ENCODE results near the gene NTMT1.
"Not testable (repeated sequence)": the region's sequence is repeated elsewhere in the genome, so short reads cannot be mapped to it uniquely, and the experiment has no call there.

Gene NTMT1

DNA sequence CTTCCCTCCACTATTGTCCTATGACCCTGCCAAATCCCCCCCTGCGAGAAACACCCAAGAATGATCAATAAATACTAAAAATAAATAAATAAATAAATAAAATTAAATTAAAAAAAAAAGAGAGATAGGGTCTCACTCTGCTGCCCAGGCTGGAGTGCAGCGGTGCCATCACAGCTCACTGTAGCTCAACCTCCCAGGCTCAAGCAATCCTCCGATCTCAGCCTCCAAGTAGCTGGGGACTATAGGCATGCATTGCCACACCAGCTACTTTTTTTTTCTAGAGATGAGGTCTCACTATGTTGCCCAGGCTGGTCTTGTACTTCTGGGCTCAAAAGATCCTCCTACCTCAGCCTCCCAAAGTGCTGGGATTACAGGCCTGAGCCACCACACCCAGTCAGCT is 36.3 kb downstream of the NTMT1 start:
- not testable (repeated sequence) for H3K4me1 Mint-ChIP-seq; H3K36me3 Mint-ChIP-seq (ENCODE audit: low read depth); H3K4me3 Mint-ChIP-seq; ATAC-seq; H3K9me3 Mint-ChIP-seq; DNase-seq; H3K27ac Mint-ChIP-seq
- peaks cover 19% of the 10 kb centered on the region for H3K27me3 Mint-ChIP-seq

DNA sequence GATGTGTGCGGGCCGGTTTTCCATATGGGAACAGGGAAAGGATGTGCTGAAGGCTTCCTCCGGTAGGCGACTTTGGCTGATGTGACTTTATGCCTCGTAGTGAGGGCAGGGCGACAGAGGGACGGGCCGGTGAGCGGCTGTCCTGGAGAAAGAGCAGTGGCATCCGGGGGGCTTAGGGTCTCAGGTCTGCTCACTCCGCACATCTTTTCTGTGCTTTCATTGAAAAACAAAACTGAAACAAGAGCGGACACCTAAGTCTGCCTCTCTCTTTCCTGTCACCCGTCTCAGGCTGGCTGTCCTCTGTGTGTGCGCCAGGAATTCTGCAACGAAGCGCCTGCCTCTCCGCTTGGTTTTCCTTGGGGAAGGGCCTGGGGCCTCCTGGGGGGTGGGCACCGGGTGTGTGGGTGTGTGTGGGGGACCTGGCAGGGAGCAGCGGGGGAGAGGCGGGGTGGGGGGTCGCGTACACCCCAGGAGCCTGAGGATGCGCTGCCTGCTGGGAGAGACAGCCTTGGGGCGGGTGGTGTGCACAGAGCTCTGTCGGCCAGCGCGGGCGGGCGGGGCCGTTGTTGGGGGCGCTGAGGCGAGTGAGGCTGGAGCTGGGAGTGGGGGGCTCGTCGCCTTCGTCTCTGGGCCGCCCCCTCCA is 38.9 kb downstream of the NTMT1 start:
- DNase-seq (no peak), ATAC-seq (no peak)
- Mint-ChIP-seq H3K9me3 (no peaks in the 10 kb centered on the region), H3K4me1 (no peaks in the 10 kb centered on the region), H3K27ac (no peak overlapping the region), H3K4me3 (peak overlapping the region; percentile 11), H3K27me3 (peaks cover 27% of the 10 kb centered on the region), H3K36me3 (ENCODE audit: low read depth) (no peaks in the 10 kb centered on the region)

DNA sequence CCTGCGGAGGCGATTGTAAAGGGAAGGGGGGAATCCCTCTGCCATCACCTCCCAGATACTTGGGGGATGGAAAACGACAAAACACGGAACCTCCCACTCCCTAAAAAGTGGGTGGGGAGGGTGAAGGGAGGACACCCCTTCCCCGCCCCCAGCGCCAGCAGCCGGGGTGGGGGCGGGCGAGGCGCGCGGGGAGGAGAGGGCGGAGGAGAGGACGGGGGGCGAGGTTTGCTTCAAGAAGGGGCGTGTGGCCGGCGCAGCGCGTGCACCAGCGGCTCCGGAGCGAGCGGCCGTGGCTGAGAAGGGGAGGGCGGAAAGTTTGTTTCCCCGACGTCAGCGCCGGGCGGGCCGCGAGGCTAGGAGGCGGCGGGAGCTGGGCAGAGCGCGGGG is 39.4 kb downstream of the NTMT1 start, which contains the start of gene PRRX2:
Gene PRRX2, plus strand, starts transcription at position 259 of the 387 bp plus-strand sequence. CDS start 221 bp downstream, outside the sequence.
- Mint-ChIP-seq H3K27me3 (peaks cover 30% of the 10 kb centered on the region), H3K27ac (no peak within 1 kb of the TSS), H3K36me3 (ENCODE audit: low read depth) (no peaks in the 10 kb centered on the region), H3K9me3 (no peaks in the 10 kb centered on the region), H3K4me3 (peak within 1 kb of the TSS; percentile 11), H3K4me1 (no peaks in the 10 kb centered on the region)
- peak; percentile 69 for ATAC-seq
- peak; percentile 58 for DNase-seq

GRCh38 chr9:129665814-129666520 is 40.0 kb downstream of the NTMT1 start:
- no peak for ATAC-seq
- peaks cover 2% of the 10 kb centered on the region for H3K4me1 Mint-ChIP-seq
- H3K9me3 Mint-ChIP-seq: no peaks in the 10 kb centered on the region
- no peak for DNase-seq
- H3K4me3 Mint-ChIP-seq: no peak overlapping the region
- H3K27me3 Mint-ChIP-seq: peaks cover 27% of the 10 kb centered on the region
- no peaks in the 10 kb centered on the region for H3K36me3 Mint-ChIP-seq (ENCODE audit: low read depth)
- H3K27ac Mint-ChIP-seq: no peak overlapping the region

- Mint-ChIP-seq H3K27ac (no peak overlapping the region), H3K4me1 (peaks cover 5% of the 10 kb centered on the region), H3K27me3 (peaks cover 27% of the 10 kb centered on the region), H3K36me3 (ENCODE audit: low read depth) (no peaks in the 10 kb centered on the region), H3K4me3 (no peak overlapping the region), H3K9me3 (no peaks in the 10 kb centered on the region)
- no peak for ATAC-seq
- no peak for DNase-seq
Measured at GRCh38 chr9:129666575-129666974, 40.6 kb downstream of the NTMT1 start.

DNA sequence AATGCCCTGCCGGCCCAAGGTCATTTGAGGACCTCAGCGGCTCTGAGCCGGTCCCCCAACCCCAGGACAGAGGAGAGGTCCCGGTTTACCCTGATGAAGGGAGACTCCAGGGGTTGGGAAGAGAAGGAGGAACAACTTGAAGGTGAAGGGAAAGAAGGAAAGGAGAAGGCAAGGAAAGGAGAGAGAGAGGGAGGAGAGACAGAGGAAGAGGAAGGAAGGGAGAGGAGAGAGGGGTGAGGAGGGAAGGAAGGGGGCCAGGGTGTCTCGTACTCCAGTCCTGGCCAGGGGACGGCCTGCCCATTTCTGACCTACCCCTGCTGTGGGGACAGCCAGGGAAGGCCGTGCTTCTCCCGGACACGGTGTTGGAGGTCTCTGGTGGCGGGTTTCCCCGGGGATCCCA is 41.4 kb downstream of the NTMT1 start:
- no peak overlapping the region for H3K4me3 Mint-ChIP-seq
- H3K4me1 Mint-ChIP-seq: peaks cover 7% of the 10 kb centered on the region
- peaks cover 27% of the 10 kb centered on the region for H3K27me3 Mint-ChIP-seq
- no peaks in the 10 kb centered on the region for H3K36me3 Mint-ChIP-seq (ENCODE audit: low read depth)
- H3K9me3 Mint-ChIP-seq: no peaks in the 10 kb centered on the region
- no peak overlapping the region for H3K27ac Mint-ChIP-seq
- ATAC-seq (no peak), DNase-seq (no peak)

- Mint-ChIP-seq H3K27ac (no peak overlapping the region), H3K4me3 (no peak overlapping the region), H3K36me3 (ENCODE audit: low read depth) (no peaks in the 10 kb centered on the region), H3K27me3 (peaks cover 24% of the 10 kb centered on the region), H3K4me1 (peaks cover 7% of the 10 kb centered on the region), H3K9me3 (no peaks in the 10 kb centered on the region)
- DNase-seq (no peak), ATAC-seq (no peak)
Measured at GRCh38 chr9:129667850-129668249, 41.9 kb downstream of the NTMT1 start.

DNA sequence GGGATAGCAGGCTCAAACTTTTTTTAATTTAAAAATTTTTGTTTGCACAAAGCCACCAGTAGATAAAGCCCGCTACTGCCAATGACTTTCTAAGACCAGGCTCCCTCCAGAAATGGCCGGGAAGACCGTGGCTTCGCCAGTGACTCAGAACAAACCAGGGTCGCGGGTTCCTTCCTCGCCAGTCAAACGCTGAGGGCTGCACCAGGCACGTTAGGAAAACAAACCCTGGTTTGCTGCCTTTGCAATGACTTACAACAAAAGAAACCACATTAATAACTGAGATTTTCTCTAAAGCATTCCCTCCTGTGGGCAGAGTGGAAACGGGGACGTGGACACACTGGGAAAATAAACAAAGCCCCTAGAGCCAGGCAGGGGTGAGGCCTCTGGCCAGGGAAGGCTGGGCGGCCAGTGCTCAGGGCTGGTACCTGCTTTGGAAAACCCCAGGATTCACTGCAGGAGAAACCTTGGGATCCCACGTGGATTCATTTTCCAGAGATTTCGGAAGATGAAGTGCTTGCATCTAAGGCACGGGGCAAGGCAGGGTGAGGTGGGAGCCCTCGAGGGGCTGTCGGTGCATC is 43.3 kb downstream of the NTMT1 start:
- H3K4me3 Mint-ChIP-seq: no peak overlapping the region
- H3K27me3 Mint-ChIP-seq: peaks cover 25% of the 10 kb centered on the region
- H3K9me3 Mint-ChIP-seq: no peaks in the 10 kb centered on the region
- no peaks in the 10 kb centered on the region for H3K36me3 Mint-ChIP-seq (ENCODE audit: low read depth)
- H3K27ac Mint-ChIP-seq: no peak overlapping the region
- H3K4me1 Mint-ChIP-seq: peaks cover 7% of the 10 kb centered on the region
- no peak for ATAC-seq
- peak; percentile 16 for DNase-seq

GRCh38 chr9:129669946-129670345 is 44.0 kb downstream of the NTMT1 start:
- H3K36me3 Mint-ChIP-seq (ENCODE audit: low read depth): no peaks in the 10 kb centered on the region
- H3K4me3 Mint-ChIP-seq: no peak overlapping the region
- DNase-seq: no peak
- peaks cover 20% of the 10 kb centered on the region for H3K27me3 Mint-ChIP-seq
- peaks cover 7% of the 10 kb centered on the region for H3K4me1 Mint-ChIP-seq
- no peak for ATAC-seq
- H3K27ac Mint-ChIP-seq: no peak overlapping the region
- H3K9me3 Mint-ChIP-seq: no peaks in the 10 kb centered on the region

GRCh38 chr9:129671065-129671464 is 45.1 kb downstream of the NTMT1 start:
- Mint-ChIP-seq H3K9me3 (no peaks in the 10 kb centered on the region), H3K27ac (no peak overlapping the region), H3K4me3 (no peak overlapping the region), H3K4me1 (peaks cover 7% of the 10 kb centered on the region), H3K36me3 (ENCODE audit: low read depth) (no peaks in the 10 kb centered on the region), H3K27me3 (peaks cover 16% of the 10 kb centered on the region)
- ATAC-seq (no peak), DNase-seq (no peak)

DNA sequence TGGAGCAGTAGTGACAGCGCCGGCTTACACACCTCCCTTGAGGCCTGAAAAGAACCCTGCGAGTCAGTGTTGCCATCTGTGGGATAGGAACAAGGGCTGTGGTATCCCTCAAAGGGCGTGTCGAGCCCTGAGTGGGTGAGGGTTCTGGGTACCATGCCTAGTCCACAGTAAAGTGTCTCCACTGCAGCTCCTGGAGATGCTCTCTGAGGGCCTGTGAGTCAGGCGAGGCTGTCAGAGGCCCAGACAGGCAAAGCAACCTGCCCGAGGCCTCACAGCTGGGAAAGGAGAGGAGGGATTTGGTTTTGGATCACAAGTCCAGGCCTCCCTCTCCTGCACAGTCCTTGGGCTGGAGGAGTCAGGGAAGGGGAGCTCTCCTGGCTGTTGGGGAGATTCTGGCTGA is 45.6 kb downstream of the NTMT1 start:
- Mint-ChIP-seq H3K4me1 (peaks cover 7% of the 10 kb centered on the region), H3K27ac (no peak overlapping the region), H3K36me3 (ENCODE audit: low read depth) (no peaks in the 10 kb centered on the region), H3K4me3 (no peak overlapping the region), H3K27me3 (peaks cover 17% of the 10 kb centered on the region), H3K9me3 (no peaks in the 10 kb centered on the region)
- DNase-seq (peak; percentile 38), ATAC-seq (peak; percentile 92)

GRCh38 chr9:129672702-129673101 is 46.7 kb downstream of the NTMT1 start:
- H3K27ac Mint-ChIP-seq: no peak overlapping the region
- DNase-seq (no peak), ATAC-seq (no peak)
- peaks cover 19% of the 10 kb centered on the region for H3K27me3 Mint-ChIP-seq
- H3K36me3 Mint-ChIP-seq (ENCODE audit: low read depth): no peaks in the 10 kb centered on the region
- H3K9me3 Mint-ChIP-seq: no peaks in the 10 kb centered on the region
- no peak overlapping the region for H3K4me3 Mint-ChIP-seq
- H3K4me1 Mint-ChIP-seq: peaks cover 7% of the 10 kb centered on the region

DNA sequence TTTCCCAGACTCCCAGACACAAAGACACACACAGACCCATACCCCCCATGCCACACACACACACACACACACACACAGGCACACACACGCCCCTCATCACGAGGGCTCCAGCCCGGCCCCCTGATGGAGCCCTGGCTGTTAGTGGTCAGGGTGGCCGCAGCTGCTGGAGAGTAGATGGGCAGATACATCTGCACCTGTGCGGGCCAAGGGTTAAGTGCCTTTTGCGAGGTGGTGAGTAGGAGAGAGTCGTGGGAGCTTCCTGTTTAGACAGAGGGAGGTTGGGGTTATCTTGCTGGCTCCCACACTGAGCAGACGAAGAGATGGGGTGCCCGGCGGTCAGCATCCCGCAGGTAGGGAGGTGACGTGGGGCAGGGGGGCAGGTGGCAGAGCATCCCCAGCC is 47.6 kb downstream of the NTMT1 start:
- Mint-ChIP-seq H3K27me3 (peaks cover 21% of the 10 kb centered on the region), H3K36me3 (ENCODE audit: low read depth) (no peaks in the 10 kb centered on the region), H3K4me1 (peaks cover 7% of the 10 kb centered on the region), H3K27ac (no peak overlapping the region), H3K9me3 (no peaks in the 10 kb centered on the region), H3K4me3 (no peak overlapping the region)
- no peak for DNase-seq
- no peak for ATAC-seq

GRCh38 chr9:129674229-129674628 is 48.3 kb downstream of the NTMT1 start:
- Mint-ChIP-seq H3K27ac (no peak overlapping the region), H3K27me3 (peaks cover 21% of the 10 kb centered on the region), H3K4me1 (peaks cover 7% of the 10 kb centered on the region), H3K9me3 (no peaks in the 10 kb centered on the region), H3K4me3 (no peak overlapping the region), H3K36me3 (ENCODE audit: low read depth) (no peaks in the 10 kb centered on the region)
- DNase-seq (no peak), ATAC-seq (no peak)

GRCh38 chr9:129675620-129676019 is 49.7 kb downstream of the NTMT1 start:
- Mint-ChIP-seq H3K4me1 (peaks cover 7% of the 10 kb centered on the region), H3K9me3 (no peaks in the 10 kb centered on the region), H3K4me3 (no peak overlapping the region), H3K36me3 (ENCODE audit: low read depth) (no peaks in the 10 kb centered on the region), H3K27ac (no peak overlapping the region), H3K27me3 (peaks cover 16% of the 10 kb centered on the region)
- ATAC-seq (no peak), DNase-seq (no peak)

Data from activated naive CD8-positive, alpha-beta T cell treated with anti-CD3 and anti-CD28 coated beads, Interleukin-2, amount 50 U/mL, for 24 hours (primary cell).